SK-N-SH (cell line): ENCODE data around the gene CFAP20DC. TPM values are rescaled to one million over a fixed set of nuclear protein-coding genes. Genes with fewer than 3 reads are reported as not detected.

Experiments
- CTCF ChIA-PET: fragments of 300-600, 350-600 bp; formaldehyde crosslinking; extraction: SDS; loops from one replicate; lab custom pipeline; 2021; lab: Yijun Ruan, JAX
- POLR2A ChIA-PET: fragments of 350-600 bp; sonication (Branson Sonifier 250); formaldehyde crosslinking; extraction: SDS; loops from one replicate; lab custom pipeline; 2020; ENCODE audit warnings: antibody characterized with exemption, inconsistent platforms; lab: Yijun Ruan, JAX
- DNase-seq: peaks from one replicate; pipeline ENCODE4 v3.0.0; 2012
- H2AFZ ChIP-seq: fragments of 200-600 bp; sonication (generic); 2 replicates; pipeline ENCODE4 v1.8.1; 2016; ENCODE audit warnings: antibody characterized with exemption, mild to moderate bottlenecking, low read depth
- H3F3A ChIP-seq: fragments of 200-600 bp; sonication (generic); replicated peaks from 2 replicates; pipeline ENCODE3; 2016; ENCODE audit warnings: antibody characterized with exemption, mild to moderate bottlenecking; ENCODE audit not compliant: insufficient read depth
- H3K27ac ChIP-seq, 2 experiments: fragments of 200-500 bp in 1 of 2; fragments of 200-600 bp in 1 of 2; sonication (Bioruptor generic) in 1 of 2; sonication (generic), shearing (Covaris generic) in 1 of 2; 2 replicates each; pipeline versions ENCODE4 v1.5.1 to v1.6.1; 2014 to 2016; ENCODE audit warnings: low read depth in 2 of 2, inconsistent platforms in 1 of 2, low read length in 1 of 2, mild to moderate bottlenecking in 1 of 2, mixed read lengths in 1 of 2
- H3K27me3 ChIP-seq: fragments of 200-600 bp; sonication (generic), shearing (Covaris generic); 2 replicates; pipeline ENCODE4 v1.6.1; 2016; ENCODE audit warnings: mixed run types; ENCODE audit not compliant: insufficient read depth
- H3K36me3 ChIP-seq, 2 experiments: fragments of 200-500 bp in 1 of 2; fragments of 200-600 bp in 1 of 2; sonication (Bioruptor generic) in 1 of 2; sonication (generic) in 1 of 2; replicated peaks in 1 of 2; 2 replicates each; pipeline versions ENCODE3 to v1.5.1; 2014 to 2016; ENCODE audit warnings: low read length in 1 of 2, mild to moderate bottlenecking in 1 of 2; ENCODE audit not compliant: insufficient read depth in 2 of 2, control insufficient read depth in 1 of 2
- H3K4me1 ChIP-seq, 2 experiments: fragments of 200-500 bp in 1 of 2; fragments of 200-600 bp in 1 of 2; sonication (Bioruptor generic) in 1 of 2; sonication (generic), shearing (Covaris generic) in 1 of 2; 2 replicates each; pipeline versions ENCODE4 v1.5.1 to v1.6.1; 2014 to 2016; ENCODE audit warnings: low read depth in 1 of 2, low read length in 1 of 2, mixed run types in 1 of 2; ENCODE audit not compliant: insufficient read depth in 2 of 2, control insufficient read depth in 1 of 2
- H3K4me2 ChIP-seq: fragments of 200-600 bp; sonication (generic), shearing (Covaris generic); 2 replicates; pipeline ENCODE4 v1.6.1; 2017; ENCODE audit warnings: mixed run types
- H3K4me3 ChIP-seq, 2 experiments: fragments of 200-500 bp in 1 of 2; fragments of 200-600 bp in 1 of 2; sonication (Bioruptor generic) in 1 of 2; sonication (generic), shearing (Covaris generic) in 1 of 2; 2 replicates each; pipeline versions ENCODE4 v1.5.1 to v1.8.1; 2014 to 2016; ENCODE audit warnings: low read depth in 2 of 2, inconsistent platforms in 1 of 2, low read length in 1 of 2, mild to moderate bottlenecking in 1 of 2, mixed read lengths in 1 of 2, moderate library complexity in 1 of 2
- H3K79me2 ChIP-seq: fragments of 200-600 bp; sonication (generic); 2 replicates; pipeline ENCODE4 v1.8.1; 2017; ENCODE audit warnings: mild to moderate bottlenecking; ENCODE audit not compliant: insufficient read depth
- H3K9ac ChIP-seq: fragments of 200-600 bp; sonication (generic); 2 replicates; pipeline ENCODE4 v1.6.1; 2017; ENCODE audit warnings: mixed run types
- H3K9me2 ChIP-seq: fragments of 200-600 bp; sonication (generic); 2 replicates; pipeline ENCODE4 v1.6.1; 2017; ENCODE audit warnings: mixed run types
- H3K9me3 ChIP-seq: fragments of 200-600 bp; sonication (generic); 2 replicates; pipeline ENCODE4 v1.6.1; 2017; ENCODE audit warnings: mixed run types, mild to moderate bottlenecking, moderate library complexity
- H4K20me1 ChIP-seq: fragments of 200-600 bp; sonication (generic); 2 replicates; pipeline ENCODE4 v1.6.1; 2017; ENCODE audit warnings: mild to moderate bottlenecking, mixed run types; ENCODE audit not compliant: insufficient read depth
- CHD2 ChIP-seq: fragments of 150-350 bp; IDR thresholded peaks from 2 replicates; pipeline ENCODE4 v1.6.1; 2018; ENCODE audit warnings: low read length; ENCODE audit not compliant: partially characterized antibody
- ELF1 ChIP-seq: IDR thresholded peaks from 2 replicates; pipeline ENCODE4 v1.4.0; 2012
- FOXM1 ChIP-seq: IDR thresholded peaks from 2 replicates; pipeline ENCODE4 v1.4.0; 2012; ENCODE audit warnings: low read depth, mild to moderate bottlenecking
- GABPA ChIP-seq: IDR thresholded peaks from 2 replicates; pipeline ENCODE4 v1.4.0; 2012; ENCODE audit warnings: low read depth, mild to moderate bottlenecking
- JUND ChIP-seq: IDR thresholded peaks from 2 replicates; pipeline ENCODE4 v1.4.0; 2012
- MEF2A ChIP-seq: IDR thresholded peaks from 2 replicates; pipeline ENCODE4 v1.4.0; 2012; ENCODE audit warnings: low read depth, borderline replicate concordance
- NFIC ChIP-seq: IDR thresholded peaks from 2 replicates; pipeline ENCODE4 v1.4.0; 2012; ENCODE audit warnings: borderline replicate concordance
- NRF1 ChIP-seq: IDR thresholded peaks from 2 replicates; pipeline ENCODE4 v1.6.1; 2012; ENCODE audit warnings: low read depth, mild to moderate bottlenecking, low read length
- RAD21 ChIP-seq: IDR thresholded peaks from 2 replicates; pipeline ENCODE4 v1.6.1; 2012; ENCODE audit warnings: mild to moderate bottlenecking, low read length
- RCOR1 ChIP-seq: fragments of 150-350 bp; IDR thresholded peaks from 2 replicates; pipeline ENCODE4 v1.6.1; 2017; ENCODE audit warnings: antibody characterized with exemption, low read length
- SIN3A ChIP-seq: IDR thresholded peaks from 2 replicates; pipeline ENCODE4 v1.6.1; 2012; ENCODE audit warnings: low read depth, mild to moderate bottlenecking, low read length, moderate library complexity, borderline replicate concordance
- SMC3 ChIP-seq: IDR thresholded peaks from 2 replicates; pipeline ENCODE4 v1.6.1; 2012; ENCODE audit warnings: low read depth, low read length, improper control_type of control experiment
- TCF12 ChIP-seq: IDR thresholded peaks from 2 replicates; pipeline ENCODE4 v1.4.0; 2012
- WGBS: methylation state at CpG from one replicate; pipeline ENCODE4 v1.1.6; 2017; ENCODE audit warnings: low lambda C conversion rate; 5-methylcytosine and 5-hydroxymethylcytosine counted together
- polyA plus RNA-seq, 3 experiments: library from polyadenylated mRNA; depleted of rRNA; stranded (reverse); fragments of >200 nt; gene quantifications; 2 replicates each; pipeline ENCODE4 v1.2.3, GENCODE V29; 2012
- TF ChIP-seq, protein P1 (sequence below): fragments of 200-600 bp; sonication (generic); IDR thresholded peaks from 2 replicates; pipeline ENCODE4 v1.6.1; 2017; ENCODE audit warnings: antibody characterized with exemption, mild to moderate bottlenecking, moderate library complexity
- TF ChIP-seq, protein P2 (sequence below): IDR thresholded peaks from 2 replicates; pipeline ENCODE4 v1.4.0; 2012; ENCODE audit warnings: low read depth, borderline replicate concordance
- TF ChIP-seq, protein P3 (sequence below): fragments of 150-350 bp; IDR thresholded peaks from 2 replicates; pipeline ENCODE4 v1.6.1; 2017; ENCODE audit warnings: antibody characterized with exemption, low read length, low read depth, borderline replicate concordance
- TF ChIP-seq, protein P4 (sequence below): fragments of 150-350 bp; IDR thresholded peaks from 2 replicates; pipeline ENCODE4 v1.6.1; 2016; ENCODE audit warnings: mild to moderate bottlenecking, low read depth, low read length
- TF ChIP-seq, protein P5 (sequence below): IDR thresholded peaks from 2 replicates; pipeline ENCODE4; 2012

The CFAP20DC gene
- polyA plus RNA-seq, 1 of the 3 experiments (the other 2 are of a cell fraction): 1.8 TPM

DNA sequence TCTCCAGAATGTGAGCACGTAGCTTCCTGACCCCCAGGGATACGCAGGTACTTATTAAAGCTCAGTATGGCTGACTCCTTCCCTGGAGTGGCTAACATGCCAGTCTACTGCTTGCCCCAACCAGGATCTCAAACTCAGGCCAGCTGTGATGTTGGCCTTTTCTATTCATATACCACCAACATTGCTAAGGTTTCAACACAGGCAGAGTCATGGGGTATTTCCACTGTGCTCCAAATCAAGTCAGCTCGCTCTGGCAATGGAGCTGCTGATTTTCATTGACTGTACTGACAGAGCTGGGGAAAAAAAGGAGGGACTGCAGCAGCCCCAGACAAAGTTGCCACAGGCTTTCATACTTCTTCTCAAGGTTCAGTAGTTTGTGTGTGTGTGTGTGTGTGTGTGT lies 87.0 kb downstream of the CFAP20DC start:
- peaks cover 0 to 10% of the 10 kb centered on the region in 2 experiments; a peak in 1 of 4 replicates for H3K4me1 ChIP-seq
- H4K20me1 ChIP-seq: no peaks in the 10 kb centered on the region
- CTCF ChIA-PET: interaction anchor here (0.9 kb wide), 1 partner anchor 17 kb away, joined by 3 read pairs; no protein-coding TSS in a partner anchor
- no peaks in the 10 kb centered on the region for H3K36me3 ChIP-seq
- no peak overlapping the region for H3K4me3 ChIP-seq
- TF ChIP-seq, protein P1, sequence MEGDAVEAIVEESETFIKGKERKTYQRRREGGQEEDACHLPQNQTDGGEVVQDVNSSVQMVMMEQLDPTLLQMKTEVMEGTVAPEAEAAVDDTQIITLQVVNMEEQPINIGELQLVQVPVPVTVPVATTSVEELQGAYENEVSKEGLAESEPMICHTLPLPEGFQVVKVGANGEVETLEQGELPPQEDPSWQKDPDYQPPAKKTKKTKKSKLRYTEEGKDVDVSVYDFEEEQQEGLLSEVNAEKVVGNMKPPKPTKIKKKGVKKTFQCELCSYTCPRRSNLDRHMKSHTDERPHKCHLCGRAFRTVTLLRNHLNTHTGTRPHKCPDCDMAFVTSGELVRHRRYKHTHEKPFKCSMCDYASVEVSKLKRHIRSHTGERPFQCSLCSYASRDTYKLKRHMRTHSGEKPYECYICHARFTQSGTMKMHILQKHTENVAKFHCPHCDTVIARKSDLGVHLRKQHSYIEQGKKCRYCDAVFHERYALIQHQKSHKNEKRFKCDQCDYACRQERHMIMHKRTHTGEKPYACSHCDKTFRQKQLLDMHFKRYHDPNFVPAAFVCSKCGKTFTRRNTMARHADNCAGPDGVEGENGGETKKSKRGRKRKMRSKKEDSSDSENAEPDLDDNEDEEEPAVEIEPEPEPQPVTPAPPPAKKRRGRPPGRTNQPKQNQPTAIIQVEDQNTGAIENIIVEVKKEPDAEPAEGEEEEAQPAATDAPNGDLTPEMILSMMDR: no peak
- TF ChIP-seq JUND: no peak
- no peak for TF ChIP-seq NFIC
- no peak for TF ChIP-seq RCOR1
- no peak for TF ChIP-seq CHD2
- no peak for TF ChIP-seq GABPA
- TF ChIP-seq, protein P2, sequence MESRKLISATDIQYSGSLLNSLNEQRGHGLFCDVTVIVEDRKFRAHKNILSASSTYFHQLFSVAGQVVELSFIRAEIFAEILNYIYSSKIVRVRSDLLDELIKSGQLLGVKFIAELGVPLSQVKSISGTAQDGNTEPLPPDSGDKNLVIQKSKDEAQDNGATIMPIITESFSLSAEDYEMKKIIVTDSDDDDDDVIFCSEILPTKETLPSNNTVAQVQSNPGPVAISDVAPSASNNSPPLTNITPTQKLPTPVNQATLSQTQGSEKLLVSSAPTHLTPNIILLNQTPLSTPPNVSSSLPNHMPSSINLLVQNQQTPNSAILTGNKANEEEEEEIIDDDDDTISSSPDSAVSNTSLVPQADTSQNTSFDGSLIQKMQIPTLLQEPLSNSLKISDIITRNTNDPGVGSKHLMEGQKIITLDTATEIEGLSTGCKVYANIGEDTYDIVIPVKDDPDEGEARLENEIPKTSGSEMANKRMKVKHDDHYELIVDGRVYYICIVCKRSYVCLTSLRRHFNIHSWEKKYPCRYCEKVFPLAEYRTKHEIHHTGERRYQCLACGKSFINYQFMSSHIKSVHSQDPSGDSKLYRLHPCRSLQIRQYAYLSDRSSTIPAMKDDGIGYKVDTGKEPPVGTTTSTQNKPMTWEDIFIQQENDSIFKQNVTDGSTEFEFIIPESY: no peak
- TF ChIP-seq SIN3A: no peak
- TF ChIP-seq NRF1: no peak
- TF ChIP-seq, protein P3, sequence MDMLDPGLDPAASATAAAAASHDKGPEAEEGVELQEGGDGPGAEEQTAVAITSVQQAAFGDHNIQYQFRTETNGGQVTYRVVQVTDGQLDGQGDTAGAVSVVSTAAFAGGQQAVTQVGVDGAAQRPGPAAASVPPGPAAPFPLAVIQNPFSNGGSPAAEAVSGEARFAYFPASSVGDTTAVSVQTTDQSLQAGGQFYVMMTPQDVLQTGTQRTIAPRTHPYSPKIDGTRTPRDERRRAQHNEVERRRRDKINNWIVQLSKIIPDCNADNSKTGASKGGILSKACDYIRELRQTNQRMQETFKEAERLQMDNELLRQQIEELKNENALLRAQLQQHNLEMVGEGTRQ: no peak
- TF ChIP-seq, protein P4, sequence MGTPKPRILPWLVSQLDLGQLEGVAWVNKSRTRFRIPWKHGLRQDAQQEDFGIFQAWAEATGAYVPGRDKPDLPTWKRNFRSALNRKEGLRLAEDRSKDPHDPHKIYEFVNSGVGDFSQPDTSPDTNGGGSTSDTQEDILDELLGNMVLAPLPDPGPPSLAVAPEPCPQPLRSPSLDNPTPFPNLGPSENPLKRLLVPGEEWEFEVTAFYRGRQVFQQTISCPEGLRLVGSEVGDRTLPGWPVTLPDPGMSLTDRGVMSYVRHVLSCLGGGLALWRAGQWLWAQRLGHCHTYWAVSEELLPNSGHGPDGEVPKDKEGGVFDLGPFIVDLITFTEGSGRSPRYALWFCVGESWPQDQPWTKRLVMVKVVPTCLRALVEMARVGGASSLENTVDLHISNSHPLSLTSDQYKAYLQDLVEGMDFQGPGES: no peak
- TF ChIP-seq, protein P5, sequence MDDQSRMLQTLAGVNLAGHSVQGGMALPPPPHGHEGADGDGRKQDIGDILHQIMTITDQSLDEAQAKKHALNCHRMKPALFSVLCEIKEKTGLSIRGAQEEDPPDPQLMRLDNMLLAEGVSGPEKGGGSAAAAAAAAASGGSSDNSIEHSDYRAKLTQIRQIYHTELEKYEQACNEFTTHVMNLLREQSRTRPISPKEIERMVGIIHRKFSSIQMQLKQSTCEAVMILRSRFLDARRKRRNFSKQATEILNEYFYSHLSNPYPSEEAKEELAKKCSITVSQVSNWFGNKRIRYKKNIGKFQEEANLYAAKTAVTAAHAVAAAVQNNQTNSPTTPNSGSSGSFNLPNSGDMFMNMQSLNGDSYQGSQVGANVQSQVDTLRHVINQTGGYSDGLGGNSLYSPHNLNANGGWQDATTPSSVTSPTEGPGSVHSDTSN: no peak
- no peak for TF ChIP-seq ELF1
- no peak for TF ChIP-seq RAD21
- no peak for TF ChIP-seq SMC3
- TF ChIP-seq FOXM1: no peak
- no peak for TF ChIP-seq MEF2A
- no peak for TF ChIP-seq TCF12
- H3K9me2 ChIP-seq: no peaks in the 10 kb centered on the region
- peaks cover 17% of the 10 kb centered on the region for H3F3A ChIP-seq
- POLR2A ChIA-PET: no interaction called here
- WGBS: 91% methylated on average over 3 of the region's 3 CpGs
- 0 out of 2 replicates have a peak, but pooled peaks cover 3% of the 10 kb centered on the region for H3K9me3 ChIP-seq
- no peaks in the 10 kb centered on the region for H3K79me2 ChIP-seq
- no peak for DNase-seq
- H2AFZ ChIP-seq: no peak overlapping the region
- peak overlapping the region in 1 of 2 experiments; percentile 58; a peak in 1 of 4 replicates for H3K27ac ChIP-seq
- no peaks in the 10 kb centered on the region for H3K27me3 ChIP-seq
- H3K9ac ChIP-seq: no peak overlapping the region
- H3K4me2 ChIP-seq: no peak overlapping the region
